ENCODE measurements around the gene ITGA8.
"Not testable (repeated sequence)": the region's sequence is repeated elsewhere in the genome, so short reads cannot be mapped to it uniquely, and the experiment has no call there.

ITGA8 gene

DNA sequence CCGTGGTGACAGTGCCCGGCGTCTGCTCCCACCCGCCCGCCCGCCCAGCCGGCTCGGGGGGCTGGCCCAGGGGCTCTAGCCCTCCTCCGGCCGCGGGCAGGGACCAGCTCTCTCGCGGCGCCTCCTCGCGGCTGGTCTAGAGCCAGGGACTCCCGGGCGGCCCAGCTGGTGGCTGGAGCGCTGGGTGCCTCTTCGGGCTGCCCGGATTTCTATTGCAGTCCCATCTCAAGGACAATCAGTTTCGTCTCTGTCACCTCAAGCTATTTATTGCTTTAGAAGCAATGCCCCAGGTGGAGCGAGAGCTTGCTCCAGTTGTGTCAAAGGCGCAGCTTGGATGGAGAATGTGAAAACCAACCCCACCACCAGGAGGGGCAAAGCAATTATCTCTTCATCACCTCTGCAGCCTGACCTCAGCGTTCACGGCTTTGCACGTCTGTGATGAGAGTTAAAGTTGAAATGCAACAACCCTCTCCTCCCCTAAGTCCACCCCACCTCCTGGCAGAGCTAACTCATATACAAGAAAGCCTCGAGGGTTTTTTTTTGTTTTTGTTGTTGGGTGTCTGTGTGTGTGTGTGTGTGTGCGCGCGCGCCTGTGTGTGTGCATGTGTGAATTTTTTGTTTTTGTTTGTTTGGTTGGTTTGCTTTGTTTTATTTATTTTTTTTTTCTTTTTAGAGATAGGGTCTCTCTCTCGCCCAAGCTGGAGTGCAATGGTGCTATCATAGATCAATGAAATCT, at the start of gene ITGA8:
TSS of gene ITGA8 (minus strand) at position 24 of the 736 bp plus-strand sequence. CDS start 151 bp downstream, outside the sequence.
- no peak for DNase-seq

DNA sequence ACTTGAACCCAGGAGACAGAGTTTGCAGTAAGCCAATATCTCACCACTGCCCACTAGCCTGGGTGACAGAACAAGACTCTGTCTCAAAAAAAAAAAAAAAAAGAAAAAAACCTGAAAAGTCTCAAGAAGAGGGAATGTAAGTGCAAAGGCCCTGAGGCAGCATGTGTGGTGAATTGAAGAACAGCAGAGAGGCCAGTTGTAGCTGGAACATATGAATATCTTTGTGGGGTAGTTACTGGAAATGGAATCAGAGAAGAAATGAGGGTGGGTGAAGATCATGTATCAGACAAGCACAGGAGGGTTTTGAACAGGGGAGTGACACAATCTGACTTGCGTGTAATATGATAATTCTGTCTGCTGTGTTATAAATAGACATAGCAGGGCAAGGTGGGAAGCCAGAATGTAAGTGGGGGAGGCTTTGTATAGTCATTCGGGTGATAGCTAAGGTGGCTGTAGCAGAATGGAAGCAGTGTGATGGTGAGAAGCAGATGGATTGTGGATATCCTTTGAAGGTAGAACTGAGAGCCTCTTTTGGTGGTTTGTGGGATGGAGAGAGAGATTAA, 45.3 kb upstream of the ITGA8 start:
- DNase-seq = no peak

DNA sequence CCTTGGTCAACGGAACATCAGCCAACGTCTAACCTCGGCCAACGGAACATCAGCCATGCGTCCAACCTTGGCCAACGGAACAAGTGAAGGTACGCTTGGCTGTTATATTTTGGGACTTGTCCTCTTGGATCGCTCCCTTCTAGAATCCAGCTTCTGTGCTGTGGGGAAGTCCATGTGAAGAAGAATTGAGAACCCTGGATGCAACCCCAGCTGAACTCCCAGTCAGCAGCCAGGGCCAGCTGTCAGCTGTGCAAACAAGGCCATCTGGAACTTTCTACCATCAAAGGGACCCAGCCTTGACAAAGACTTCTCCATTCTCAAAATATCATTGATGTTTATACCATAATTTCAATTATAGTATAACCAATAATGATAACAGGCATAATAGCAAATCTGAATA, 43.3 kb upstream of the ITGA8 start:
- peak in 1 of 2 experiments; percentile 45 for DNase-seq

DNA sequence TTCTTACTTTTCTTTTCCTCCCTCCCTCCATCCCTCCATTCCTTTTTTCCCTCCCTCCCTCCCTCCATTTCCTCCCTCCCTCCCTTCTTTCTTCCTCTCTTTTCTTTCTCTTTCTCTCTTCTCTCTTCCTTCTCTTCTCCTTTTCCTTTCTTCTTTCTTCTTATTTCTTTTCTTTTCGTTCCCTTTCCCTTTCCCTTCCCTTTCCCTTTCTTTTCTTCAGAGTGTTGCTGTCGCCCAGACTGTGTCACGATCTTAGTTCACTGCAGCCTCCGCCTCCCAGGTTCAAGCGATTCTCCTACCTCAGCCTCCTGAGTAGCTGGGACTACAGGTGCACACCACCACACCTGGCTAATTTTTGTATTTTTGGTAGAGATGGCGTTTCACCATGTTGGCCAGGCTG, 42.5 kb upstream of the ITGA8 start:
- not testable (repeated sequence) for DNase-seq

DNA sequence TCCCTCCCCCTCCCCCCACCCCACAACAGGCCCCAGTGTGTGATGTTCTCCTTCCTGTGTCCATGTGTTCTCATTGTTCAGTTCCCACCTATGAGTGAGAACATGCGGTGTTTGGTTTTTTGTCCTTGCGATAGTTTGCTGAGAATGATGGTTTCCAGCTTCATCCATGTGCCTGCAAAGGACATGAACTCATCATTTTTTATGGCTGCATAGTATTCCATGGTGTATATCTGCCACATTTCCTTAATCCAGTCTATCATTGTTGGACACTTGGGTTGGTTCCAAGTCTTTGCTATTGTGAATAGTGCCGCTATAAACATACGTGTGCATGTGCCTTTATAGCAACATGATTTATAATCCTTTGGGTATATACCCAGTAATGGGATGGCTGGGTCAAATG, 41.5 kb upstream of the ITGA8 start:
- DNase-seq = not testable (repeated sequence)

DNA sequence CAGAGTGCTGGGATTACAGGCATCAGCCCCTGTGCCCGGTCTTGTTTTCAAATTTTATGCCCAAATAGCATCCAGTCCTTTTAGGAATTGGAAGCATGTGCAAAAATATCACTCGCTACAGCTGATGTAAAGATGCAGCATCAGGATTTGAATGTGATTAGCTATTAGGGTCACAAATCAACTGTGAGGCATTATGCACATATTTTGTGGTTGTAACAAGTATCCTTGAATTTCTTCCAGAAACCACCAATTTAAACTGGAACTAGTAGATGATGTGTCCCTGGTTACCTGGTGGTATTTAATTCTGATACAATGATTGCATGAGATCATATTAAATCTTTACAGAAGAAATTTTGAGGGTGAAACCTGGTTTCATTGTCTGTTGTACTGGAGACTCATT, 41.0 kb upstream of the ITGA8 start:
- no peak for DNase-seq

DNA sequence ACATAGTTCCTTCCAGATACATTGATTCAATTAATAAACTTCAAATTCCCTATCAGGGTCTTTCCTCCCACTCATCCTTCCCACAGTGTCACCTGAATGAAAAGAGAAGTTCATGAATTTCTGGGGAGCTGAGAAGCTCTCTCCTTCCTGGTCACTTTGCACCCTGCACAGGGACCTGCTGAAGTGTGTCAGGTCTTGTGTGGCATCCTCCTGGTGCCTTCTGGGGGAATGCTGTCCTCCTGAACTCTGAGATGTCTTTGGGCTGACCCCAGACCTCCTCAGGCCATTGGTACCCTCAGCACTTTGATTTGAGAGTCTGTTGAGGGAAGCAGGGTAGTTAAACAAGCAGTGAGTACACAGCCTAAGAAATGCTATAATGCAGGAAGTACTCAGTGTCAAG, 39.5 kb upstream of the ITGA8 start:
- DNase-seq = no peak

DNA sequence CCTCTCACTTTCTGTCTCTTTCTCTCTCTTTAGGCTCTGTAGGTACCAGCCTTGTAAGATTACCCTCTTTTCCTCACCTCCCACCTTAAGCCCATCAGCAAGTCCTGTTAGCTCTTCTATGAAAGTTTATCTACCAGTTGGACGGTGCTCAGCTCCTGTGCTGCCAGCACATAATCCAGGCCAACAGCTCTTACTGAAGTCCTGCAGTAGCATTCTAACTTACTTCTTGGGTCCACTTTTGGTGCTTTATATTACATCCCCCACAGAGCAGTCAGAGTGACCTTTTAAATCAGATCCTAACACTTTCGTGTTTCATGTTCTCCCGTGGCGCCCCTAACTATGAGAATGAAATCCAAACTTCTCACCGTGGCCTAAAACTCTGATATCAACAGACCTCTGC, 38.9 kb upstream of the ITGA8 start:
- no peak for DNase-seq

DNA sequence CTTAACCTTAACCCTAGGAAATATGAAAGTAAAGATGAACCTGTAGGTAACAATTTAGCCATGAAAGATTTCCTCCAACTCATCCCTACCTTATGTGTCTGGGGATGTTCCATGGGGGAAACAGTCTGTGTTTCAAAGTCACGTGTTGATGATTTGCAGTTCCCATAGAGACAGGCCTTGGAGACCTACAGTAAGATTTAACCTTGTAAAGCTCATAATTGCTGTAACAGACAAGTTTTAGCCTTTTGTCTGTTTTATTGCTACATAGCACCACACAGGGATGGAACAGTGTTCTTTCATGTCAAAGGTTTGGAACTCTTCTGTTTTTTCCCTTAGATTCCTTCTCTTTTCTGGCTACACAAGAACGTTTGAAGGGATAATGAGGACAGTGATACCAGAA, 35.2 kb upstream of the ITGA8 start:
- DNase-seq = no peak

DNA sequence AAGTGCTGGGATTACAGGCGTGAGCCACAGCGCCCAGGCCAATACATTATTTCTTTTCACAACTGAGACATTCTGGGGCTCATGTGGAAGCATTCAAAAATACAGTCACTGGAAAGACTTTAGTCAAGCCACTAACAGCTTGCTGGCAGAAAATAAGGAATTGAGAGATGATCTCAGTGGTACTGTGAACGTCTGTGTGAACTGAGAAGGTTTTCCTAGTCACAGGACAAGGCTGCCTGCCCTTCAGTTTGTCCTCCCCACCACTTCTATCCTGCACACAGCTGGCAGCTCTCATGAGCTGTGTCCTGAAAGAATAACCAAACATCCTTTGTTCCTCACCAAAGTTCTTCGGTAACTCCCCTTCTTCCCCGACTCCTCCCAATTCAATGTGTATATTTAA, 31.3 kb upstream of the ITGA8 start:
- no peak for DNase-seq

DNA sequence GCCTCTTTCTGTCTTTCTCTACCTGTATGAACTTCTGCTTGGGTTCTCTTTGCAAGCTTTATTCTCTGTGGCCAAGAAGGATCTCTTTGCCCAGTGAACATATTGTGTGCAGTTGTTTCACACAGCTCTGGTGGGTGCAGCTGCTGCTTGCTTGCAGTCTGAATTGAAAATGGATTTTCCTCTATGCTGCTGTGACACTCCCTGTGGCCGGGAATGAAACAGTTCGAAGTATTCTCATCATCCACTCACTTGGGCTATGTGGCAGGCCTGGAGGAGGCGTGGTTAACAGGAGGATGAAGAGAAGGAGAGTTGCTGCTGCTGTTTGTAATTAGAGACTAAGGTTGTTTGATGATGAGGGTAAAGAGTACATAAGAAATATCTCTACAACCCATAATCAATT, 28.4 kb upstream of the ITGA8 start:
- DNase-seq = no peak

DNA sequence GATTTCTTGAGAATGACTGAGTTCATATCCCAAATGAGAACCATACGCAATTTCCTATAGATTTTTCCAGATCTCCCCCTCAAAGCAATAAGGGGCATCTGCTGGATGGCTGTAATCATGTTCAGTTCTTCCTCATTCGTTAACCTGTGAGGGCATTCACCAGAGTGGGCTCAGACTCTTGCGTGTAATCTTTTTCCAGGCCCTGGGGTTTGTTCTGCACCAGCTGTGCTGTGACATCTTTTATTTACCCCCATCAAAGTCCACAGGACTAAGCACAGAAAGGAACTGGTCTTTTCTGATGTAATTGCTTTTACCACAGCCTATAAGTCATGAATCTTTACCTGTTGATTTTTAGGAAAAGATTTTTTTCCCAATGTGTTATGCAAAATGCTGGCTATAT, 27.9 kb upstream of the ITGA8 start:
- no peak for DNase-seq

DNA sequence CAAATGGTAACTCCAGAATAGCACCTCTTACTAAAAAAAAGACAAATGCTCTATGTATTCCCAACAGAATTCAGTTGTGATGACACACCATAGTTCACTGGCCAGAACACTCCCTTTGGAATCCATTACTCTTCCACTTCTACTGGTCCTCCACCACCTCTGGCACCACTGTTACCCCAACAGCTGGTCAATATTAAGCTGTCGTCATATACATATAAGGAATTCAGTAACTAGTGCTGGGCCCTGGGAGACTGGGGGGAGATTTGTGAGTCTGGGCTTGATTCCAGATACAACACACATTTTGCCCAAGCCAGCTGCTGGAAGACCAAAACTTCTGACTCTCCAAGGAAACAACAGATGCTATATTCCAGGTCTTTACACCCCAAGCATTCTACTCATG, 26.0 kb upstream of the ITGA8 start:
- peak in 1 of 2 experiments; percentile 35 for DNase-seq

DNA sequence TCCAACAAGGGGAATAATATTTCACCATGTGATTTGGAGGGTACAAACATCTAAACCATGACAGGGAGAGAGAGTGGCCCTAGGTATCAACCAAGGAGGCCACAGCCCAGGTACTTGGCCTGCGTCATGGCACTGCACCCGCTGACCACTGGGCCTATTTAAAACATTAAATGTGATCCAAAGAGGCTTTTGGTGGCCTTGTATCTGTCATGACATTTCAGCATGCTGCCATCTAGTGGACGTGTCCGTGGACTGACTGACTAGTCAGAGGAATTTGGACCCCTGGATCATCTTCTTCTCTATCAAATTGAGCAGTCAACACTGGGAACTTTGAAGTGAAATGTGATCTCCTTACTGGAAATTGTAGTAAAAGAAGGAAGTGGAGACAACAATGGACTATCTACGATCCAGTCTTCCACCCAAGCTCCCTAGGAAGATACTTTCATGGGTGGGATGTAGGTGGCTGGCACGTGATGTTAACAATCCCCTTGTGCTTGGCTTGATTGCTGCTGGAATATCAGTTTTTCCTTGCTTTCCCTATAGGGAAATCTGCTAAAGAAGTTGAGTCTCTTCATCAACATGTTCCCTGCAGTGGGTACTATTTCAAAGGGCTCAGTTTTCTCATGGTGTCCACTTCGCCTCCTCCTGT, 24.6 kb upstream of the ITGA8 start:
- peak; percentile 57 to 71 for DNase-seq

DNA sequence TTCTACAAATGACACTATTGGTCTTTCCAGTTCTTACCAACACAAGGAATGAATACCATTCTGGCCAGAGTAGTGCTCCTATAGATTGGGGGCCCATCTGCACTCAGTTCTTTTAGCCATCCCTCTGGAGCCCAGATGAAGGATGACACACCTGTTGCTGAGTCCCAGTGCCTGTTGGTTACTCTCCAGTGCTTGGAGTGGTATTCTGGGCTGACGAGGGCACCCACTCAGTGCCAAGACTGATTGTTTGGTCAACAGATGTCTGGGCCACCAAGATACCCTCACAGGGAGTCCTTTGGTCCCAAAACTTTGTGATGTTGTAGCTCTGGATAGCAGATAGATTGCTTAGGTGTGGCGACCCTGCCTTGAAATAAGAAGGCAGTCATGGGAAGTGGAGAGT, 23.7 kb upstream of the ITGA8 start:
- DNase-seq = no peak

DNA sequence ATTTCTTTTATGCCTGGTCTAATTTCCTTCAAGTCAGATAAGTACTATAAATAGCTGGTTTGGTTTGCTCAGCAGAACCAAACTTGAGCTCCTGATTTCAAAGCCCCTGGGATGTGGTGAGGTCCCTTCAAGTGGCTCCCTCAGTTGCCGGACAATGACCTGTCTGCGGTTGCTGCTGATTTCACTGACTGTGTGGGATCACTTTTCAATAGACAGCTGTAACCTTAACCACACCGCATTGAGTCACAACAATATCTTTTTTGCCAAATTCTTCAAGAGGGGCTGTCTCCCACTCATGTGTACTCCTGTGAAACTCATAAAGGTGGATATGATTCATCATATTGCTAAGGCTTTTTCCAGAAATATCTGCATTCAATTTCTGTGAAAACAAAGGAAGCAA, 23.1 kb upstream of the ITGA8 start:
- no peak for DNase-seq

DNA sequence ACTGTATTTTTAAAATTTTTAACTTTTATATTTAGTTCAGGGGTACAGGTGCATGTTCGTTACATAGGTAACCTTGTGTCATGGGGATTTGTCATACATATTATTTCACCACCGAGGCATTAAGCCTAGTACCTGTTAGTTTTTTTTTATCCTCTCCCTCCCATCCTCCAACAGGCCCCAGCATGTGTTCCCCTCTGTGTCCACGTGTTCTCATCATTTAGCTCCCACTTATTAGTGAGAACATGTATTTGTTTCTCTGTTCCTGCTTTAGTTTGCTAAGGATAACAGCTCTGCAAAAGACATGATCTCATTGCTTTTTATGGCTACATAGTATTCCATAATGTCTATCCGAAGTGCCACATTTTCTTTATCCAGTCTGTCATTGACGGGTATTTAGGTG, 22.4 kb upstream of the ITGA8 start:
- no peak for DNase-seq

DNA sequence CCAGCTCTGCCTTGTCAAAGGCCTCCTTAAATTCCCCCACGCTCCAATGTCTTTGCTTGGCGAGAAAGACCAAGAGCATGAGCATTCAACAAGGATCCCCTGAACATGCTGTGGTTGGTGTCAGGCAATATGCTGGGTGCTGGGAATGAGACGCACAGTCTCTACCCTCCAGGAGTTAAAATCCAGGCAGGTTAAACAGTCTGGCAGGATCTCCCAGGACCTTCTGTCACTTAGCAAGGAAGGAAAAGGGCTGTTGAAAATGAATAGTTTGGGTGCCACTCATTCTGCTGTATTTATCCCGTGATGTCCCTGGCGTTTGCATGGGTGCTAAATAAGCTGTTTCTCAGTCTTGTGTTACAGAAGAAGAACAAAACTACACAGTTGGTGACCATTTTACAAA, 21.9 kb upstream of the ITGA8 start:
- DNase-seq = no peak

DNA sequence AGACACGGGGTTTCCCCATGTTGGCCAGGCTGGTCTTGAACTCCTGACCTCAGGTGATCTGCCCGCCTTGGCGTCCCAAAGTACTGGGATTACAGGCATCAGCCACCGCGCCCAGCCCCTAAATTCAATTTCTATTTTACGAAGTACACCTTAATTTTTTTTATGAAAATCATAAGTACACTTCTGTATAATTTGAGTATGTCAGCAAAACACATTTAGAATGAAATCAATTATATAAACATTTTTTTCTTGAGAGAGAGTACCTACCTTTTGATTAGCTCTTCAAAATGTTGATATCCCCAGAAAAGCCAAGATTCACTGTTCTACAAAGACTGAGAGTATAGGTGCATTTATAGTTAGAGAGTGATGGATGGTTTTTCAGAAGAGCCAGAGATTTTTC, 20.5 kb upstream of the ITGA8 start:
- DNase-seq = no peak

DNA sequence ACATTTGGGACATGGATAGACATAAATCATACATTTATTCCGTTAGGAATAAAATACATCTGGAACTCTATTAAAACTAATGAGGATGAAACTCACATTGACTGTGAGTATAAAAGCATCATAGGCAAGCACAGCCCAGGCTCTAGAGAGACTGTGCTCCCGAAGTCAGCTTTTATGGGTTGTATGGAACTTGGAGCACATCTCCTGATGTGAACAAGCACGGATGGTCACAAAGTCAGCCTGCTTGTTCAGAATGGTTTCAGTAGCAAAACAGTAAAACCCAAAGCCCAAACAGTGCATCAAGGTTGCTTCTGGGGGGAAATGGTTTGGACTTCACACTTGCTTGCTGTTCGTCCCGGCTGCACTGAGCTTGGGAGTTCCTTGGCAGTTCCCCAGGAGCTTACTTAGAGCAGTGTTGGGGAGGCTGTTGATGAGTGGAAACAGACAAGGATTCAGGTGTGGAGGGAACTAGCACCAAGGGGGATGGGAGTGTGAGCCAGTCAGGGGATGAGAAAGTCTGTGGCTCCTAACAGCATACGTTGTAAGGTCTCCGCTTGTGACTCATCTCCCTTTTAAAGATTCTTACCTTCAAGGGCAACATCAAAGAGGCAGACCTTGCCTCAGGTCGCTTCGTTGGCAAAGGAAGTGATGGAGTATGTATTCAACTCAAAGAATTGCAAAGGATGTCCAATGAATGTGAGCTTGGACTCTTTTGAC, 19.7 kb upstream of the ITGA8 start:
- DNase-seq = no peak

DNA sequence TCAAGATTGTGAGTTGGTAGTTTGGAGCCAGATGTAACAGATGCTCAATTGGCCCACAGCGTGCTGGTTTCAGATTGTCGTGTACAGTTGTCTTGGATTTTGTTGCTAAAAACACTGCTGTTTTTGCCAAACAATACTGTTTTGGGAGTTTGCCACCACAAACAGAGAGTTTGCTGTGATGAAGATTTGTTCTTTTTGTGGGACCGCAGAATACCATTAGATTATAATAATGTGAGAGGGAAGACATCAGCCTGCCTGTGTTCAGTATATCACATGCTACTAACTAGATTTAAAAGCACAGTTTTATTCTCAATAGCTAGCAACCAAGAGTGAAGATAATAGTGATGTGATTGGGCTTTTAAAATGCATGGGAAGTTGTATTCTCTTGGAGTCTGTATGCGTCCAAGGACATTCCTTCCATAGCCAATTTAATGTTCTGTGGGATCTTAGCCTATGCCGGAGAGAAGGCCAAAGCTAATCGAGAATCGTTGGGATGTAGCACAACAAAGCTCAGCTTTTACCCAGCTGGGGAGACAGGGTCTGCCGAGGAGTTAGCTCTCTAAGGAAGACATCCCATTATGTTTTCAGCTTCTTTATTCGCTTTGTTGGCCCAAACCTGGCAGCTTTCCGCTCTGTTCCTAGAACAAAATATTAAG, 18.7 kb upstream of the ITGA8 start:
- peak in 1 of 2 experiments; percentile 17 for DNase-seq

DNA sequence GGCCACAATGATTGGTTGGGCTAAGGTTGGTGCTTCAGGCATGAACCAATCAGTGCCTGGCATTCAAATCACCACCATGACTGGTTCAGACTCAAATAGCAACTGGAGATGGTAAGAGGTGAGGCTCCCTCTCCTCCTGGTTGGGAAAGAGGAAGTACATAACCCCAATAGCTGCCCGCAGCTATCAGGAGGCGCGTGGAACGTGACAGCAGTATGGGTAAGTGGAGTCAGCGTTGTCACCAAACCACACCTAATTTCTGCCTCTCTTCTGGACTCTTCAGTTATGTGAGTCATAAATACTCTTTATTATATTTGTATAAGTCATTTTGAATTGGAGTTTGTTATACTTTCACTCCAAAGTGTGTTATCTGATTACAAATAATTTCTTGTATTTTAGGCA, 17.9 kb upstream of the ITGA8 start:
- DNase-seq = no peak

DNA sequence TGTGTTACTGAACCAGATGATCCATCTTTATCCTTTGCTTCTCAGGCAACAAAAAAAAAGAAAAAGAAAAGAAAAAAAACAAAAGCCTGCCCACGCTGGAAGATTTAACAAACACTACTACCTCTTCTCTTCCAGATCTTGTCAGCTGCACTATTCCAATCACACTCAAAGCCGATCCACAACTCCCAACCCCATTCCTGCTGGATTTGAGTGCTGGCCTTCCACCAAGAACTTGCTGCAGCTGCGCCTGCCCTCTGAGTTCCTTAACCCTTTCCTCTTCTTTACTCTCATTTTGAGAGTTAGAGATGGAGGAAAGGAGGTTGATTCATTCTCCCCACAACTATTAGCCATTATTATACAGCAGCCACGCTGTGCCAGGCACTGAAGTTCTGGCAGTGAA, 16.0 kb upstream of the ITGA8 start:
- DNase-seq = no peak

Data from NCI-H446 (cell line).